PC-3 (cell line): ENCODE results near the gene KRT6C. TPM values are rescaled to one million over a fixed set of nuclear protein-coding genes. Genes with fewer than 3 reads are reported as not detected.

ENCODE experiments used
- ATAC-seq: fragments of 200-7000 bp; cut with Tn5 transposase; 2 replicates; pipeline ENCODE4 v1.9.1; 2020; ENCODE audit warnings: mild to moderate bottlenecking, moderate library complexity
- BruUV-seq: library from RNA; stranded (reverse); fragments of 400-500 nt; replicated peaks from 2 replicates; lab custom pipeline; 2021; lab: Mats Ljungman, UMichigan
- CTCF ChIA-PET: fragments of 300-600 bp; sonication (Branson Sonifier 250); formaldehyde crosslinking; loops from one replicate; lab custom pipeline; 2022; ENCODE audit warnings: antibody characterized with exemption; lab: Charles Lee
- POLR2A ChIA-PET: fragments of 300-600 bp; sonication (Branson Sonifier 250); formaldehyde crosslinking; loops from one replicate; lab custom pipeline; 2022; ENCODE audit warnings: antibody characterized with exemption; ENCODE audit not compliant: unreplicated experiment; lab: Charles Lee
- DNase-seq: peaks from one replicate; pipeline ENCODE4 v3.0.0-alpha.2; 2015
- H2AFZ ChIP-seq: fragments of 300-600 bp; sonication (generic); 2 replicates; pipeline ENCODE4 v1.6.0; 2016; ENCODE audit warnings: antibody characterized with exemption, low read length
- H3F3A ChIP-seq: fragments of 300-600 bp; sonication (generic); one replicate; pipeline ENCODE4 v1.6.0; 2017; ENCODE audit warnings: antibody characterized with exemption, low read length, control low read depth, mild to moderate bottlenecking; ENCODE audit not compliant: unreplicated experiment
- H3K27ac ChIP-seq: fragments of 300-600 bp; sonication (generic); 2 replicates; pipeline ENCODE4 v1.5.1; 2016; ENCODE audit warnings: mild to moderate bottlenecking, low read length
- H3K27me3 ChIP-seq: fragments of 300-600 bp; sonication (generic); 2 replicates; pipeline ENCODE4 v1.6.1; 2016; ENCODE audit warnings: low read length, mixed read lengths
- H3K36me3 ChIP-seq: fragments of 300-600 bp; sonication (generic); 2 replicates; pipeline ENCODE4 v1.6.1; 2016; ENCODE audit warnings: low read depth, mixed run types, low read length, mixed read lengths
- H3K4me1 ChIP-seq: fragments of 300-600 bp; sonication (generic); 2 replicates; pipeline ENCODE4 v1.5.1; 2016; ENCODE audit warnings: low read length; ENCODE audit not compliant: insufficient read depth
- H3K4me2 ChIP-seq: fragments of 300-600 bp; sonication (generic); 2 replicates; pipeline ENCODE4 v1.6.0; 2016; ENCODE audit warnings: low read length
- H3K4me3 ChIP-seq: fragments of 300-600 bp; sonication (generic); 2 replicates; pipeline ENCODE4 v1.5.1; 2016; ENCODE audit warnings: mild to moderate bottlenecking, low read length, mixed read lengths
- H3K79me2 ChIP-seq: fragments of 300-600 bp; sonication (generic); 2 replicates; pipeline ENCODE4 v1.6.1; 2017; ENCODE audit warnings: low read length, mixed read lengths
- H3K9ac ChIP-seq: fragments of 300-600 bp; sonication (generic); 2 replicates; pipeline ENCODE4 v1.6.0; 2016; ENCODE audit warnings: mild to moderate bottlenecking, low read length
- H3K9me2 ChIP-seq: fragments of 300-600 bp; sonication (generic); replicated peaks from 2 replicates; pipeline ENCODE4 v1.6.1; 2016; ENCODE audit warnings: mixed run types, low read length, mixed read lengths
- H3K9me3 ChIP-seq: fragments of 300-600 bp; sonication (generic); 2 replicates; pipeline ENCODE4 v1.6.1; 2016; ENCODE audit warnings: low read length, mixed read lengths
- H4K20me1 ChIP-seq: fragments of 300-600 bp; sonication (generic); 2 replicates; pipeline ENCODE4 v1.6.1; 2016; ENCODE audit warnings: low read length, mixed read lengths
- CTCF ChIP-seq: fragments of 300-600 bp; sonication (generic); conservative IDR thresholded peaks from 2 replicates; pipeline ENCODE4 v1.5.1; 2017; ENCODE audit warnings: antibody characterized with exemption, low read depth, mild to moderate bottlenecking, low read length
- EZH2 ChIP-seq: fragments of 300-600 bp; sonication (generic); IDR thresholded peaks from one replicate; pipeline ENCODE4 v1.6.1; 2017; ENCODE audit warnings: antibody characterized with exemption, mild to moderate bottlenecking, low read length; ENCODE audit not compliant: unreplicated experiment
- EZH2phosphoT487 ChIP-seq: fragments of 300-600 bp; sonication (generic); IDR thresholded peaks from 2 replicates; pipeline ENCODE4 v1.6.1; 2018; ENCODE audit warnings: mild to moderate bottlenecking, antibody characterized with exemption, low read length, borderline replicate concordance
- intact Hi-C: fragments of 100-400 bp; cut with micrococcal nuclease; formaldehyde crosslinking; loops from 2 replicates; pipeline ENCODE4 v1.9.0; 2023
- total RNA-seq: library from RNA; depleted of rRNA; stranded (reverse); fragments of >200 nt; gene quantifications from 2 replicates; pipeline ENCODE4 v1.2.3, GENCODE V29; 2014

The KRT6C gene
- total RNA-seq, 1 experiment from 2014 or later: not detected

DNA sequence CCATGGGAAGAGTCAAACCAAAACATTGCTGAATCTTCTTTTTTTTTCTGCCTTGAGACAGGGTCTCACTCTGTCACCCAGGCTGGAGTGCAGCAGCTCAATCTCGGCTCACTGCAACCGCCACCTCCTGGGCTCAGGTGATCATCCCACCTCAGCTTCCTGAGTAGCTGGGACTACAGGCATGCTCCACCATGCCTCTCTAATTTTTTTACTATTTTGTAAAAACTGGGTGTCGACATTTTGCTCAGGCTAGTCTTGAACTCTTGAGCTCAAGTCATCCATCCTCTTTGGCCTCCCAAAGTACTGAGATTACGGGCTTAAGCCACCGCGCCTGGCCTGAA lies 38.0 kb downstream of the KRT6C start:
- no peak for DNase-seq
- TF ChIP-seq CTCF (no peak), EZH2phosphoT487 (no peak), EZH2 (no peak)
- BruUV-seq: no TSS peak
- H3K27ac ChIP-seq: peak overlapping the region; percentile 93
- no peaks in the 10 kb centered on the region for H4K20me1 ChIP-seq
- H3K9me3 ChIP-seq: no peaks in the 10 kb centered on the region
- intact Hi-C loops: no loop called here
- no peak overlapping the region for H3K4me3 ChIP-seq
- peaks cover 69% of the 10 kb centered on the region for H3K4me1 ChIP-seq
- peak overlapping the region; percentile 74 for H3K9ac ChIP-seq
- ATAC-seq: no peak
- H3K79me2 ChIP-seq: no peaks in the 10 kb centered on the region
- CTCF ChIA-PET: no interaction called here
- H3K4me2 ChIP-seq: peak overlapping the region; percentile 33
- H3K9me2 ChIP-seq: no peaks in the 10 kb centered on the region
- H3K27me3 ChIP-seq: no peaks in the 10 kb centered on the region
- POLR2A ChIA-PET: interaction anchor here (0.6 to 0.8 kb wide), 2 partner anchors 435 to 1646 kb away, joined by 3 to 12 read pairs; no protein-coding TSS in a partner anchor
- H3F3A ChIP-seq: peaks cover 18% of the 10 kb centered on the region
- H3K36me3 ChIP-seq: no peaks in the 10 kb centered on the region
- 0 out of 2 replicates have a peak overlapping the region, but pooled peaks have one; percentile 47 for H2AFZ ChIP-seq

DNA sequence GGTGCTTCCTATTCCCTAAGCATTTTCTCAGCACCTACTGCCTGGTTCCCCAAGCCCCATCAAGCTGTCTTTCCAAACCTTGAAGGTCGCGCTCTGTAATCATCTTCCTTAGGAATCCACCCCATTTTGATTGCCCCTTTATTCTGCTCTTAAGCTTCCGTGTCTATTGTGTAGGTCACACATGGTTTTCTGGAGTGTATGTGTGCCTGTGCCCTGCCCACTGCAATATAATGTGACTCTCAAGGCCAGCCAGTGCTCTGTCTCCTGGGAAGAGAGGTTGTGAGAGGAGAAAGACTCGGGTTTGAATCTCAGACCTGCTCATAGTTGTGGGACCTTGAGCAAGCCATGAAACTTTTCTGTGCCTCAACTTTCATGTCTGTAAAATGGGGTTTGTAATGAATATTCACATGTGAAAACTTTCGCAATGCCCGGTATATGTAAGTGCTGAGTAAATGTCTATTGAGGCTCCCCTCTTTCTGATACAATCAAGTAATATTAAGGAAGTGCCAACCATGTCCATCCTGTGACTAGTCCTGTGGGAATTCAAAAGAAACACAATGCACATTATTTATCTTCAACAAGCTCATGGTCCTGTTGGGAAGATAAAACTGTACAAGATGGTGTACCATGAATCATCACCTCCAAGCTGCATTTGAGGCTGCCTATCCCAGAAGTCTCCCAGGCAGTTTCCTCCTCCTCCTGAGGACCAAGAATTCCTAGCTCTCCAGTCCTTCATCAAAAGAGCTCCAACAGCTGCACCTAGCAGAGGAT lies 38.7 kb downstream of the KRT6C start:
- no peaks in the 10 kb centered on the region for H3K36me3 ChIP-seq
- BruUV-seq: TSS peak; percentile 64
- H3K79me2 ChIP-seq: no peaks in the 10 kb centered on the region
- peaks cover 63% of the 10 kb centered on the region for H3K4me1 ChIP-seq
- peak overlapping the region; percentile 33 for H3K4me2 ChIP-seq
- ChIA-PET CTCF (no interaction called here), POLR2A (interaction anchor here (0.6 to 0.8 kb wide), 2 partner anchors 436 to 1645 kb away, joined by 3 to 12 read pairs; no protein-coding TSS in a partner anchor)
- intact Hi-C loops: loop anchor here (1.0 kb wide), 1 partner anchor 19 kb away; no protein-coding TSS in a partner anchor
- H3K9me2 ChIP-seq: no peaks in the 10 kb centered on the region
- no peaks in the 10 kb centered on the region for H4K20me1 ChIP-seq
- peak overlapping the region; percentile 74 for H3K9ac ChIP-seq
- H3F3A ChIP-seq: peaks cover 12% of the 10 kb centered on the region
- no peak overlapping the region for H2AFZ ChIP-seq
- no peaks in the 10 kb centered on the region for H3K27me3 ChIP-seq
- H3K4me3 ChIP-seq: no peak overlapping the region
- H3K9me3 ChIP-seq: no peaks in the 10 kb centered on the region
- TF ChIP-seq EZH2 (no peak), EZH2phosphoT487 (no peak), CTCF (no peak)
- DNase-seq (peak; percentile 81), ATAC-seq (peak; percentile 5)
- H3K27ac ChIP-seq: peak overlapping the region; percentile 93
